ENCODE results near the gene HPD. TPM values are rescaled to one million over a fixed set of nuclear protein-coding genes. Genes with fewer than 3 reads are reported as not detected.

Gene HPD
- total RNA-seq, 2 experiments from 2014 or later, result not detected

DNA sequence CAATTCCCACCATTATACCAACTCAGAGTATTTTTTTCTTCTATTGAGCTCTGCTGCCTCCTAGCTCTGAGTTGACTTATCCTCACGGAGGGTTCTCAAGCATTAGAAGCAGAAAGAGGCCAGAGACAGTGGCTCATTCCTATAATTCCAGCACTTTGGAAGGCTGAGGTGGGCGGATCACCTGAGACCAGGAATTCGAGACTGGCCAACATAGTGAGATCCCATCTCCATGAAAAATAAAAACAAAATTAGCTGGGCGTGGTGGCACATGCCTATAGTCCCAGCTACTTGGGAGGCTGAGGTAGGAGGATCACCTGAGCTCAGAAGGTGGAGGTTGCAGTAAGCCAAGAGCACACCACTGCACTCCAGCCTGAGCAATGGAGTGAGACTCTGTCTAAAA, 21.0 kb downstream of the HPD start:
- H3K9me3 Mint-ChIP-seq, result no peaks in the 10 kb centered on the region
- no peak overlapping the region for H3K27ac Mint-ChIP-seq
- no peak overlapping the region for H3K4me3 Mint-ChIP-seq
- H3K36me3 Mint-ChIP-seq (ENCODE audit: low read depth), result no peaks in the 10 kb centered on the region
- H3K4me1 Mint-ChIP-seq, result peaks cover 17% of the 10 kb centered on the region
- no peaks in the 10 kb centered on the region for H3K27me3 Mint-ChIP-seq
- ChIA-PET CTCF (interaction anchor here (1.0 to 6.4 kb wide), 5 partner anchors 10 to 51 kb away, joined by 4 to 32 read pairs (median 10); partner anchors contain the start of genes PSMD9 and RHOF), POLR2A (no interaction called here)
- DNase-seq, result no peak

GRCh38 chr12:121831571-121832245, 27.0 kb downstream of the HPD start:
- H3K27me3 Mint-ChIP-seq, result no peaks in the 10 kb centered on the region
- POLR2A ChIA-PET, result no interaction called here
- H3K4me3 Mint-ChIP-seq, result no peak overlapping the region
- CTCF ChIA-PET, result no interaction called here
- DNase-seq, result no peak
- no peaks in the 10 kb centered on the region for H3K9me3 Mint-ChIP-seq
- H3K36me3 Mint-ChIP-seq (ENCODE audit: low read depth), result peaks cover 25% of the 10 kb centered on the region
- no peak overlapping the region for H3K27ac Mint-ChIP-seq
- H3K4me1 Mint-ChIP-seq, result no peaks in the 10 kb centered on the region

DNA sequence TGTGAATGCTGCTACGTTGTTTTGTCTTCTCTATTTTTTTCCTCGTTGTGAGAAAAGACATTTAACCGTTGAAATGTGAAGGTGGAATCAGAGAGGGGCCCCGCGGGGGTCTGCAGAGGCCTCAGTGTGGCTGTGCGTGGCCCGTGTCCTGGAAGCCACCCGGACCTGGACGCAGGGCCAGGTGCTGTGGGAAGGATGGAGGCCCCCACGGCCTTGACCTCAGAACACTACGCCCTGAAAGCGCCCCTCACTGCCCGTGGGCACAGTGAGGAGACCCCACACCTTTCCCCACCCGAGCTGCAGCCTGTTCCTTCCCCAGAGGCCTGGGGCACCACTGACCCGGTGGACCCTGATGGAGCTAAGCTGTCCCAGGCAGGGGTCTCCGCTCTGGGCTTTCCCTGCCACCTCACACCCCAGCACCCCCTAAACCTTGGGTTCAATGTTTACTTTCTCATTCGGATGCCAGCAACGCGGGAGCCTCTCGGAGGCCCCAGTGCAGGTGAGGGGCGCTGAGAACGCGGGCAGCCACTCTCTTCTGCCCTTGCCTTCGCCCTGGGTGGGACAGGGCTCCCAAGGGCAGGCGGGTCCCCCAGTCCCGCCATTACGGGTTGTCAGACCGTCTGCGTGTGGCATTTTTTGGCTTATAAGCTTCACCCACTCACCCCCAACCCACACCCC, 27.9 kb downstream of the HPD start:
- no peaks in the 10 kb centered on the region for H3K9me3 Mint-ChIP-seq
- no peak overlapping the region for H3K27ac Mint-ChIP-seq
- no peak for DNase-seq
- H3K36me3 Mint-ChIP-seq (ENCODE audit: low read depth), result peaks cover 32% of the 10 kb centered on the region
- POLR2A ChIA-PET, result no interaction called here
- no peaks in the 10 kb centered on the region for H3K4me1 Mint-ChIP-seq
- CTCF ChIA-PET, result interaction anchor here (1.4 kb wide), 1 partner anchor 19 kb away, joined by 4 read pairs; no protein-coding TSS in a partner anchor
- no peaks in the 10 kb centered on the region for H3K27me3 Mint-ChIP-seq
- no peak overlapping the region for H3K4me3 Mint-ChIP-seq

DNA sequence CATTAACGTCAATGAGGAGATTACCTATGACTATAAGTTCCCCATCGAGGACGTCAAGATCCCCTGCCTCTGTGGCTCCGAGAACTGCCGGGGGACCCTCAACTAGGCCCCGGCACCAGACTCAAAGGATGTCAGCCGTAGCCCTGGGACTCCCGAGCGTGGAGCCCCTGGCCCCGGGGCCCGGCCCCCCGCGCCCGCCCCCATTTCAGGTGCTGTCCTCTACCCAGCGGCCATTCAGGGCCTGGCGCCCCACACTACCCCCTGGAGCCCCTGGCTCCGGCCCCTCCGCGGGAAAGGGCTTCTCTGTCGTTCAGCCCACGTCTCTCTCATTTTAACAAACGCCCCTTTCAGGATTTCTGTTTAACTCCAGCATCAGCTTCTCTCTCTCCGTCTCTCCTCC, 28.5 kb downstream of the HPD start:
- Mint-ChIP-seq H3K9me3 (no peaks in the 10 kb centered on the region), H3K36me3 (ENCODE audit: low read depth) (peaks cover 33% of the 10 kb centered on the region), H3K27me3 (no peaks in the 10 kb centered on the region), H3K4me1 (no peaks in the 10 kb centered on the region), H3K27ac (no peak overlapping the region), H3K4me3 (no peak overlapping the region)
- DNase-seq, result no peak
- ChIA-PET POLR2A (no interaction called here), CTCF (interaction anchor here (1.2 to 1.4 kb wide), 2 partner anchors 18 to 24 kb away, joined by 3 to 4 read pairs; no protein-coding TSS in a partner anchor)

GRCh38 chr12:121829250-121829918, 29.3 kb downstream of the HPD start:
- Mint-ChIP-seq H3K36me3 (ENCODE audit: low read depth) (peaks cover 34% of the 10 kb centered on the region), H3K4me1 (no peaks in the 10 kb centered on the region), H3K27ac (no peak overlapping the region), H3K27me3 (no peaks in the 10 kb centered on the region), H3K9me3 (no peaks in the 10 kb centered on the region), H3K4me3 (no peak overlapping the region)
- CTCF ChIA-PET, result interaction anchor here (1.2 to 1.4 kb wide), 2 partner anchors 18 to 23 kb away, joined by 3 to 4 read pairs; no protein-coding TSS in a partner anchor
- POLR2A ChIA-PET, result no interaction called here
- no peak for DNase-seq

DNA sequence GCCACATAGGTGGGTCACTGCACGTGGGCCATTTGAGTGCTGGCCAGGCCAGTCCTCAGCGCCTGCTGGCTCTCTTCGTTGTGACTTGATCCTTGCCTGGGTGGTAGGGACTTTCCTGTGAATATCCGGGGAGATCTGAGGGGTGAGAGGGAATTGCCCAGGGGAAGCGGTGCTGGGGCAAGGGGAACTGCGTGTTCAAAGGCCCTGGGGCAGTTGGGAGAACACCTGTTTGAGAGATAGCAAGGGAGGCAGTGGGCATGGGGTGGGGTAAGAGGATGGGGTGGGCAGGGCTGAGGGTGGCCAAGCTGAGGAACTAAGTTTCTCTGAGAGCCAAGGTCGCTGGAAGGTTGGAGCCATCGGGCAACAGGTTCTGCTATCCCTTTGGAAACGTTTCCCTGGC, 29.8 kb downstream of the HPD start:
- POLR2A ChIA-PET, result no interaction called here
- no peak for DNase-seq
- H3K27me3 Mint-ChIP-seq, result no peaks in the 10 kb centered on the region
- peaks cover 39% of the 10 kb centered on the region for H3K36me3 Mint-ChIP-seq (ENCODE audit: low read depth)
- H3K4me1 Mint-ChIP-seq, result no peaks in the 10 kb centered on the region
- no peaks in the 10 kb centered on the region for H3K9me3 Mint-ChIP-seq
- CTCF ChIA-PET, result interaction anchor here (1.2 to 5.2 kb wide), 4 partner anchors 8 to 34 kb away, joined by 3 to 33 read pairs (median 6); partner anchors contain the start of gene RHOF
- no peak overlapping the region for H3K27ac Mint-ChIP-seq
- no peak overlapping the region for H3K4me3 Mint-ChIP-seq

- POLR2A ChIA-PET, result no interaction called here
Observed at GRCh38 chr12:121828306-121828705, 30.4 kb downstream of the HPD start.

GRCh38 chr12:121827351-121828099, 31.1 kb downstream of the HPD start:
- H3K27me3 Mint-ChIP-seq, result no peaks in the 10 kb centered on the region
- ChIA-PET POLR2A (interaction anchor here (0.5 kb wide), 1 partner anchor 369 kb away, joined by 3 read pairs; no protein-coding TSS in a partner anchor), CTCF (interaction anchor here (0.9 to 5.2 kb wide), 11 partner anchors 9 to 61 kb away, joined by 3 to 33 read pairs (median 4); partner anchors contain the start of genes PSMD9 and RHOF)
- H3K36me3 Mint-ChIP-seq (ENCODE audit: low read depth), result peaks cover 44% of the 10 kb centered on the region
- no peak for DNase-seq
- H3K4me3 Mint-ChIP-seq, result no peak overlapping the region
- no peaks in the 10 kb centered on the region for H3K4me1 Mint-ChIP-seq
- H3K27ac Mint-ChIP-seq, result no peak overlapping the region
- no peaks in the 10 kb centered on the region for H3K9me3 Mint-ChIP-seq

More at GRCh38 chr12:121828306-121828705, 30.4 kb downstream of the HPD start:
- no peak for DNase-seq
- H3K36me3 Mint-ChIP-seq (ENCODE audit: low read depth), result peaks cover 43% of the 10 kb centered on the region
- H3K27ac Mint-ChIP-seq, result no peak overlapping the region
- H3K27me3 Mint-ChIP-seq, result no peaks in the 10 kb centered on the region
- H3K4me3 Mint-ChIP-seq, result no peak overlapping the region
- H3K9me3 Mint-ChIP-seq, result no peaks in the 10 kb centered on the region
- no peaks in the 10 kb centered on the region for H3K4me1 Mint-ChIP-seq
- CTCF ChIA-PET, result interaction anchor here (0.9 to 5.2 kb wide), 6 partner anchors 8 to 43 kb away, joined by 3 to 33 read pairs (median 3); partner anchors contain the start of gene RHOF

- Mint-ChIP-seq H3K4me1 (no peaks in the 10 kb centered on the region), H3K36me3 (ENCODE audit: low read depth) (peaks cover 44% of the 10 kb centered on the region), H3K4me3 (no peak overlapping the region), H3K27ac (peak overlapping the region; percentile 46), H3K9me3 (no peaks in the 10 kb centered on the region), H3K27me3 (no peaks in the 10 kb centered on the region)
- no peak for DNase-seq
- ChIA-PET POLR2A (interaction anchor here (0.6 kb wide), 1 partner anchor 612 kb away, joined by 3 read pairs; no protein-coding TSS in a partner anchor), CTCF (interaction anchor here (1.0 to 5.2 kb wide), 8 partner anchors 10 to 62 kb away, joined by 3 to 33 read pairs (median 4); partner anchors contain the start of genes PSMD9 and RHOF)
Observed at GRCh38 chr12:121826318-121827150, 32.1 kb downstream of the HPD start.

DNA sequence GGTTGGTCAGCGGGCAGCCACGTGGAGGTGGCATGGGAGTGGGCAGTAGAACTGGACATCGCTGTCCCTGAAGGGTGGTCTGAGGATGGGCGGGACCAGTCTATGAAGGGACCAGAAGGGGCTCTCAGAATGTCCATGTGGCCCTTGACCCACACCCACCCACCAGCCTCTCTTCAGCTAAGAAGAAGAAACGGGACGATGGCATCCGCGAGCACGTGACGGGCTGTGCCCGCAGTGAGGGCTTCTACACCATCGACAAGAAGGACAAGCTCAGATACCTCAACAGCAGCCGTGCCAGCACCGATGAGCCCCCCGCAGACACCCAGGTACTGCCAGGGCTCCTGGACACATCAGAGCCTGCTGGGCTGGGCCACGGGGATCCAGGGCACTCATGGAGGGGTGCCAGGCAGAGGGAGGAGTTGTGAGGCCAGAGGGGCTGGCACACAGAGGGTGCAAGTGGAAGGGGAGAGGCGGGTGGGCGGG, 33.6 kb downstream of the HPD start:
- no peaks in the 10 kb centered on the region for H3K4me1 Mint-ChIP-seq
- H3K36me3 Mint-ChIP-seq (ENCODE audit: low read depth), result peaks cover 45% of the 10 kb centered on the region
- H3K4me3 Mint-ChIP-seq, result no peak overlapping the region
- no peaks in the 10 kb centered on the region for H3K27me3 Mint-ChIP-seq
- no peaks in the 10 kb centered on the region for H3K9me3 Mint-ChIP-seq
- POLR2A ChIA-PET, result no interaction called here
- H3K27ac Mint-ChIP-seq, result peak overlapping the region; percentile 13
- DNase-seq, result no peak
- CTCF ChIA-PET, result interaction anchor here (0.6 to 5.2 kb wide), 3 partner anchors 14 to 1105 kb away, joined by 4 to 33 read pairs (median 5); partner anchors contain the start of gene RHOF

- Mint-ChIP-seq H3K27me3 (no peaks in the 10 kb centered on the region), H3K36me3 (ENCODE audit: low read depth) (peaks cover 49% of the 10 kb centered on the region), H3K4me1 (no peaks in the 10 kb centered on the region), H3K4me3 (no peak overlapping the region), H3K27ac (no peak overlapping the region), H3K9me3 (no peaks in the 10 kb centered on the region)
- ChIA-PET CTCF (interaction anchor here (1.0 to 5.2 kb wide), 2 partner anchors 12 to 29 kb away, joined by 6 to 33 read pairs; partner anchors contain the start of gene RHOF), POLR2A (no interaction called here)
- no peak for DNase-seq
Observed at GRCh38 chr12:121823727-121824115, 34.9 kb downstream of the HPD start.
